Liver (tissue), 9 donors: ENCODE measurements around the gene TMEM116. TPM values are rescaled to one million over a fixed set of nuclear protein-coding genes. Genes with fewer than 3 reads are reported as not detected.

Source experiments
- DNase-seq: peaks from one replicate; pipeline ENCODE4 v3.0.0-alpha.2; 2017; ENCODE audit warnings: low spot score
- H3K27ac ChIP-seq, 2 donors: one replicate each; pipeline ENCODE4 v1.7.0; 2013; ENCODE audit warnings: inconsistent platforms in 2 of 2, low read length in 2 of 2, control low read depth in 1 of 2, low read depth in 1 of 2, mild to moderate bottlenecking in 1 of 2
- H3K27me3 ChIP-seq, 4 donors: one replicate each; pipeline versions ENCODE4 v1.6.1 to v1.7.0; 2013; ENCODE audit warnings: low read length in 3 of 4, inconsistent platforms in 1 of 4, mild to moderate bottlenecking in 1 of 4, moderate library complexity in 1 of 4; ENCODE audit not compliant: control insufficient read depth in 4 of 4, insufficient read depth in 4 of 4
- H3K36me3 ChIP-seq, 4 donors: one replicate each; pipeline versions ENCODE4 v1.6.1 to v1.7.0; 2013; ENCODE audit warnings: low read length in 3 of 4, mild to moderate bottlenecking in 3 of 4, low read depth in 1 of 4, moderate library complexity in 1 of 4; ENCODE audit not compliant: control insufficient read depth in 4 of 4, insufficient read depth in 3 of 4
- H3K4me1 ChIP-seq, 4 donors: one replicate each; pipeline versions ENCODE4 v1.6.1 to v1.7.0; 2013; ENCODE audit warnings: low read length in 3 of 4, mild to moderate bottlenecking in 3 of 4, moderate library complexity in 1 of 4; ENCODE audit not compliant: control insufficient read depth in 4 of 4, insufficient read depth in 4 of 4
- H3K4me3 ChIP-seq, 3 donors: one replicate each; pipeline versions ENCODE4 v1.6.1 to v1.7.0; 2013; ENCODE audit warnings: low read length in 3 of 3, control low read depth in 1 of 3, low read depth in 1 of 3, mild to moderate bottlenecking in 1 of 3
- H3K9ac ChIP-seq, 2 donors: one replicate each; pipeline ENCODE4 v1.7.0; 2013; ENCODE audit warnings: low read length in 2 of 2, mild to moderate bottlenecking in 2 of 2, moderate library complexity in 2 of 2, control low read depth in 1 of 2, low read depth in 1 of 2
- H3K9me3 ChIP-seq, 4 donors: one replicate each; pipeline versions ENCODE4 v1.6.1 to v1.7.0; 2013; ENCODE audit warnings: low read length in 3 of 4; ENCODE audit not compliant: control insufficient read depth in 4 of 4
- ATF3 ChIP-seq: IDR thresholded peaks from 2 replicates; pipeline ENCODE4 v1.6.1; 2016; ENCODE audit warnings: antibody characterized with exemption
- CTCF ChIP-seq: fragments of 150-350 bp; IDR thresholded peaks from 2 replicates; pipeline ENCODE4 v1.5.1; 2017; ENCODE audit warnings: improper control_type of control experiment, low read depth, low read length; ENCODE audit not compliant: missing input control
- EGR1 ChIP-seq, 2 donors: IDR thresholded peaks; 2 replicates each; pipeline ENCODE4 v1.6.1; 2016 to 2018; ENCODE audit warnings: antibody characterized with exemption in 2 of 2, low read depth in 2 of 2
- FOXA1 ChIP-seq: IDR thresholded peaks from 2 replicates; pipeline ENCODE4 v1.6.1; 2016; ENCODE audit warnings: antibody characterized with exemption
- FOXA2 ChIP-seq: IDR thresholded peaks from 2 replicates; pipeline ENCODE4 v1.6.1; 2016; ENCODE audit warnings: antibody characterized with exemption
- GABPA ChIP-seq, 2 donors: IDR thresholded peaks in 1 of 2; conservative IDR thresholded peaks in 1 of 2; 2 replicates each; pipeline ENCODE4 v1.6.1; 2016; ENCODE audit warnings: antibody characterized with exemption in 2 of 2, mild to moderate bottlenecking in 1 of 2, moderate library complexity in 1 of 2
- HNF4A ChIP-seq, 2 donors: conservative IDR thresholded peaks; 2 replicates each; pipeline ENCODE4 v1.6.1; 2016; ENCODE audit warnings: antibody characterized with exemption in 2 of 2, mild to moderate bottlenecking in 2 of 2
- HNF4G ChIP-seq: IDR thresholded peaks from 2 replicates; pipeline ENCODE4 v1.6.1; 2016; ENCODE audit warnings: antibody characterized with exemption
- JUND ChIP-seq, 2 donors: IDR thresholded peaks; 2 replicates each; pipeline ENCODE4 v1.6.1; 2016; ENCODE audit warnings: antibody characterized with exemption in 2 of 2
- MAX ChIP-seq: IDR thresholded peaks from 2 replicates; pipeline ENCODE4 v1.6.1; 2016; ENCODE audit warnings: antibody characterized with exemption
- NR2F2 ChIP-seq: IDR thresholded peaks from 2 replicates; pipeline ENCODE4 v1.6.1; 2016; ENCODE audit warnings: antibody characterized with exemption
- RAD21 ChIP-seq, 2 donors: IDR thresholded peaks; 2 replicates each; pipeline ENCODE4 v1.6.1; 2016; ENCODE audit warnings: antibody characterized with exemption in 2 of 2, mild to moderate bottlenecking in 2 of 2
- RXRA ChIP-seq, 2 donors: IDR thresholded peaks; 2 replicates each; pipeline ENCODE4 v1.6.1; 2017 to 2018; ENCODE audit warnings: antibody characterized with exemption in 2 of 2, mild to moderate bottlenecking in 1 of 2
- SP1 ChIP-seq: IDR thresholded peaks from 2 replicates; pipeline ENCODE4 v1.6.1; 2018; ENCODE audit warnings: antibody characterized with exemption, mild to moderate bottlenecking
- TAF1 ChIP-seq: conservative IDR thresholded peaks from 2 replicates; pipeline ENCODE4 v1.6.1; 2016; ENCODE audit warnings: antibody characterized with exemption, mild to moderate bottlenecking
- YY1 ChIP-seq: IDR thresholded peaks from 2 replicates; pipeline ENCODE4 v1.6.1; 2016; ENCODE audit warnings: antibody characterized with exemption, mild to moderate bottlenecking
- WGBS: extraction: QIAGEN DNeasy Blood & Tissue Kit; methylation state at CpG from one replicate; pipeline ENCODE4 v1.1.7; 2013; 5-methylcytosine and 5-hydroxymethylcytosine counted together
- polyA plus RNA-seq, 2 donors: library from polyadenylated mRNA; stranded (reverse) in 1 of 2; unstranded in 1 of 2; fragments of 200-250 nt in 1 of 2; fragments of >200 nt in 1 of 2; fragmentation: Nextera tagmentation in 1 of 2; extraction: Ambion mirVana in 1 of 2; gene quantifications; one replicate each; pipeline versions ENCODE4 v1.2.1 to v1.2.3, GENCODE V29; 2013 to 2015
- total RNA-seq, 2 donors: library from RNA; depleted of rRNA; stranded (reverse); fragments of >200 nt; gene quantifications; one replicate each; pipeline ENCODE4 v1.2.3, GENCODE V29; 2014
- TF ChIP-seq, protein P1 (sequence below): IDR thresholded peaks from 2 replicates; pipeline ENCODE4 v1.6.1; 2016; ENCODE audit warnings: antibody characterized with exemption
- TF ChIP-seq, protein P2 (sequence below): IDR thresholded peaks from 2 replicates; pipeline ENCODE4 v1.6.1; 2016; ENCODE audit warnings: antibody characterized with exemption, mild to moderate bottlenecking
- donor health status: healthy.
- donor health status: healthy.
- donor health status: healthy.
- donor health status: healthy.
- donor health status: healthy.

Gene TMEM116
- total and polyA plus RNA-seq, 4 donors, result 4.9 to 11.6 (median 6.6) TPM

DNA sequence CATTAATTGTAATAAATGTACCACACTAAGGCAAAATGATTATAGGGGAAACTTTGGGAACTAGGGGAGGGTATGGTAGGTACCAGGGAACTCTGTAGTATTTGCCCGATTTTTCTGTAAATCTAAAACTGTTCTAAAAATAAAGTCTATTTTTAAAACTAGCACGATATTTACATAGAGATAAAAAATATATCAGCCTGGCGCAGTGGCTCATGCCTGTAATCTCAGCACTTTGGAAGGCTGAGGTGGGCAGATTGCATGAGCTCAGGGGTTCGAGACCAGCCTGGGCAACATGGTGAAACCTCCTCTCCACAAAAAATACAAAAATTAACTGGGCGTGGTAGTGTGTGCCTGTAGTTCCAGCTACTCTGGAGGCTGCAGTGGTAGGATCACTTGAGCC lies 32.4 kb downstream of the TMEM116 start:
- Histone ChIP-seq H3K27me3 (no peaks in the 10 kb centered on the region), H3K27ac (no peak overlapping the region), H3K4me1 (no peaks in the 10 kb centered on the region), H3K4me3 (no peak overlapping the region), H3K9ac (no peak overlapping the region), H3K9me3 (no peaks in the 10 kb centered on the region), H3K36me3 (no peaks in the 10 kb centered on the region)
- TF ChIP-seq YY1, result no peak
- no peak for TF ChIP-seq NR2F2
- TF ChIP-seq, protein P1, sequence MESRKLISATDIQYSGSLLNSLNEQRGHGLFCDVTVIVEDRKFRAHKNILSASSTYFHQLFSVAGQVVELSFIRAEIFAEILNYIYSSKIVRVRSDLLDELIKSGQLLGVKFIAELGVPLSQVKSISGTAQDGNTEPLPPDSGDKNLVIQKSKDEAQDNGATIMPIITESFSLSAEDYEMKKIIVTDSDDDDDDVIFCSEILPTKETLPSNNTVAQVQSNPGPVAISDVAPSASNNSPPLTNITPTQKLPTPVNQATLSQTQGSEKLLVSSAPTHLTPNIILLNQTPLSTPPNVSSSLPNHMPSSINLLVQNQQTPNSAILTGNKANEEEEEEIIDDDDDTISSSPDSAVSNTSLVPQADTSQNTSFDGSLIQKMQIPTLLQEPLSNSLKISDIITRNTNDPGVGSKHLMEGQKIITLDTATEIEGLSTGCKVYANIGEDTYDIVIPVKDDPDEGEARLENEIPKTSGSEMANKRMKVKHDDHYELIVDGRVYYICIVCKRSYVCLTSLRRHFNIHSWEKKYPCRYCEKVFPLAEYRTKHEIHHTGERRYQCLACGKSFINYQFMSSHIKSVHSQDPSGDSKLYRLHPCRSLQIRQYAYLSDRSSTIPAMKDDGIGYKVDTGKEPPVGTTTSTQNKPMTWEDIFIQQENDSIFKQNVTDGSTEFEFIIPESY, result no peak
- no peak for TF ChIP-seq HNF4A (conservative IDR thresholded peaks at IDR 0.05)
- no peak for TF ChIP-seq TAF1
- DNase-seq, result no peak
- 93% methylated on average over 5 of the region's 5 CpGs for WGBS

DNA sequence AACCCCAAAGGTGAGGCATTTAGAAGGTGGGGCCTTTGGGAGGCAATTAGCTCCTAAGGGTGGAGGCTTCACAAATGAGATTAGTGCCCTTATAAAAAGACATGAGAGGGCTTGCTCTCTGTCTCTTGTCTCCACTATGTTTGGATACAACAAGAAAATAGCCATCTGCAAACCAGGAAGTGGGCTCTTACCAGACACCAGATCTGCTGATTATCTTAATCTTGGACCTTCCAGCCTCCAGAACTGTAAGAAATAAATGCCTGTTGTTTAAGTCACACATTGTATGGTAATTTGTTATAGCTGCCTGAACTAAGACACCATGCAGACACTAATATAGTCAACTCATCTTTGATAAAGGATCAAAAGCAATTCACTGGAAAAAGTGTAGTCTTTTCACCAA lies 34.4 kb downstream of the TMEM116 start:
- no peak overlapping the region for H3K27ac ChIP-seq
- H3K9ac ChIP-seq, result no peak overlapping the region
- no peak for DNase-seq
- no peaks in the 10 kb centered on the region for H3K9me3 ChIP-seq
- H3K36me3 ChIP-seq, result no peaks in the 10 kb centered on the region
- no peaks in the 10 kb centered on the region for H3K4me1 ChIP-seq
- no peak overlapping the region for H3K4me3 ChIP-seq
- TF ChIP-seq, protein P2, sequence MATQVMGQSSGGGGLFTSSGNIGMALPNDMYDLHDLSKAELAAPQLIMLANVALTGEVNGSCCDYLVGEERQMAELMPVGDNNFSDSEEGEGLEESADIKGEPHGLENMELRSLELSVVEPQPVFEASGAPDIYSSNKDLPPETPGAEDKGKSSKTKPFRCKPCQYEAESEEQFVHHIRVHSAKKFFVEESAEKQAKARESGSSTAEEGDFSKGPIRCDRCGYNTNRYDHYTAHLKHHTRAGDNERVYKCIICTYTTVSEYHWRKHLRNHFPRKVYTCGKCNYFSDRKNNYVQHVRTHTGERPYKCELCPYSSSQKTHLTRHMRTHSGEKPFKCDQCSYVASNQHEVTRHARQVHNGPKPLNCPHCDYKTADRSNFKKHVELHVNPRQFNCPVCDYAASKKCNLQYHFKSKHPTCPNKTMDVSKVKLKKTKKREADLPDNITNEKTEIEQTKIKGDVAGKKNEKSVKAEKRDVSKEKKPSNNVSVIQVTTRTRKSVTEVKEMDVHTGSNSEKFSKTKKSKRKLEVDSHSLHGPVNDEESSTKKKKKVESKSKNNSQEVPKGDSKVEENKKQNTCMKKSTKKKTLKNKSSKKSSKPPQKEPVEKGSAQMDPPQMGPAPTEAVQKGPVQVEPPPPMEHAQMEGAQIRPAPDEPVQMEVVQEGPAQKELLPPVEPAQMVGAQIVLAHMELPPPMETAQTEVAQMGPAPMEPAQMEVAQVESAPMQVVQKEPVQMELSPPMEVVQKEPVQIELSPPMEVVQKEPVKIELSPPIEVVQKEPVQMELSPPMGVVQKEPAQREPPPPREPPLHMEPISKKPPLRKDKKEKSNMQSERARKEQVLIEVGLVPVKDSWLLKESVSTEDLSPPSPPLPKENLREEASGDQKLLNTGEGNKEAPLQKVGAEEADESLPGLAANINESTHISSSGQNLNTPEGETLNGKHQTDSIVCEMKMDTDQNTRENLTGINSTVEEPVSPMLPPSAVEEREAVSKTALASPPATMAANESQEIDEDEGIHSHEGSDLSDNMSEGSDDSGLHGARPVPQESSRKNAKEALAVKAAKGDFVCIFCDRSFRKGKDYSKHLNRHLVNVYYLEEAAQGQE, result no peak
- TF ChIP-seq EGR1 (IDR thresholded peaks at IDR 0.05; ENCODE audit: low read depth in 2 of 2) (no peak), HNF4A (conservative IDR thresholded peaks at IDR 0.05) (no peak), YY1 (no peak), MAX (no peak), NR2F2 (no peak), FOXA1 (no peak), GABPA (IDR thresholded peaks at IDR 0.05 in 1 of 2, conservative IDR thresholded peaks at IDR 0.05 in 1 of 2) (no peak), ATF3 (no peak), CTCF (no peak), JUND (IDR thresholded peaks at IDR 0.05) (no peak), HNF4G (no peak), SP1 (no peak), RXRA (IDR thresholded peaks at IDR 0.05) (no peak), RAD21 (IDR thresholded peaks at IDR 0.05) (no peak), TAF1 (no peak), FOXA2 (no peak)
- TF ChIP-seq, protein P1, result no peak
- H3K27me3 ChIP-seq, result no peaks in the 10 kb centered on the region
